ENCODE data around the gene JDP2. TPM values are rescaled to one million over a fixed set of nuclear protein-coding genes. Genes with fewer than 3 reads are reported as not detected.

The JDP2 gene
- total and polyA plus RNA-seq, 2 of the 4 experiments (the other 2 are of a cell fraction) = 35.7 to 38.4 TPM

- H3K14ac ChIP-seq (replicated peaks; ENCODE audit: low read depth, low read length) = no peak within 1 kb of the TSS
- H3K4me1 ChIP-seq (ENCODE audit: control insufficient read depth, insufficient read depth, low read length) = peaks cover 2% of the 10 kb centered on the region; the same call in 1 of the 2 replicates
- H2AK9ac ChIP-seq (replicated peaks; ENCODE audit: low read depth, low read length, poor library complexity) = no peak within 1 kb of the TSS
- no peak for ATAC-seq (ENCODE audit: low read depth)
- no peak within 1 kb of the TSS for H4K5ac ChIP-seq (ENCODE audit: low read depth, low read length)
- CTCF ChIA-PET = interaction anchor here (0.6 kb wide), 1 partner anchor 14 kb away, joined by 4 read pairs; no protein-coding TSS in a partner anchor
- no peak within 1 kb of the TSS for H3K4ac ChIP-seq (ENCODE audit: low read depth, low read length)
- H3K79me1 ChIP-seq (ENCODE audit: low read depth in 1 of 2, low read length in 2 of 2) = no peaks in the 10 kb centered on the region
- H2AFZ ChIP-seq (replicated peaks; ENCODE audit: low read length, poor library complexity) = no peak within 1 kb of the TSS
- dilution Hi-C loops (cut with HindIII; ENCODE audit: low sequenced_read_pairs, unreplicated experiment) = no loop called here
- peaks cover 3% of the 10 kb centered on the region; the same call in 1 of the 2 replicates for H3K9me1 ChIP-seq (ENCODE audit: insufficient read depth, low read length)
- no peak for DNase-seq
- no peak within 1 kb of the TSS for H2BK20ac ChIP-seq (ENCODE audit: low read depth, low read length)
- H3K56ac ChIP-seq (ENCODE audit: extremely low read depth, insufficient read depth, low read length) = no peak within 1 kb of the TSS
- H3K27me3 ChIP-seq (ENCODE audit: control insufficient read depth, insufficient read depth, low read length) = peaks cover 17% of the 10 kb centered on the region
- H3K27ac ChIP-seq (ENCODE audit: insufficient read depth, low read length) = no peak within 1 kb of the TSS
- intact Hi-C loops (cut with micrococcal nuclease) = no loop called here
- H4K20me1 ChIP-seq (ENCODE audit: insufficient read depth, low read length) = no peaks in the 10 kb centered on the region
- POLR2A ChIA-PET (ENCODE audit: unreplicated experiment) = no interaction called here
- no peaks in the 10 kb centered on the region for H3K9me3 ChIP-seq (ENCODE audit: control insufficient read depth, insufficient read depth, low read length)
- BruUV-seq (replicated peaks) = no TSS peak
- no peak within 1 kb of the TSS for H2AK5ac ChIP-seq (ENCODE audit: low read depth, low read length)
- no peak within 1 kb of the TSS for H3K18ac ChIP-seq (ENCODE audit: low read depth, low read length)
- H2BK120ac ChIP-seq (ENCODE audit: low read depth, low read length) = no peak within 1 kb of the TSS
- no peak within 1 kb of the TSS for H3K4me2 ChIP-seq (ENCODE audit: low read depth, low read length)
- H3K9ac ChIP-seq (ENCODE audit: low read depth, low read length) = no peak within 1 kb of the TSS
- no peak within 1 kb of the TSS for H3K23ac ChIP-seq (ENCODE audit: low read depth, low read length)
- in situ Hi-C loops (cut with MboI; ENCODE audit: low sequenced_read_pairs) = no loop called here
- WGBS, 2 experiments (ENCODE audit: extremely low coverage in 2 of 2, insufficient read length in 1 of 2) = 90% methylated on average over 2 of the region's 13 CpGs; no CpG with 5 or more reads in 1 of the 2 experiments
- no peaks in the 10 kb centered on the region for H3K36me3 ChIP-seq (ENCODE audit: control insufficient read depth, insufficient read depth, low read length)
- H2BK5ac ChIP-seq (ENCODE audit: low read depth, low read length, poor library complexity, severe bottlenecking) = no peak within 1 kb of the TSS
- no peak within 1 kb of the TSS for H4K8ac ChIP-seq (ENCODE audit: low read depth in 2 of 2, low read length in 2 of 2)
- H2BK15ac ChIP-seq (ENCODE audit: low read depth, low read length) = no peak within 1 kb of the TSS
- H3K4me3 ChIP-seq (ENCODE audit: insufficient read depth, low read depth, low read length) = no peak within 1 kb of the TSS
- H4K91ac ChIP-seq (ENCODE audit: insufficient read depth, low read depth, low read length) = no peak within 1 kb of the TSS
- TF ChIP-seq FOS (IDR thresholded peaks at IDR 0.05; ENCODE audit: low read depth, low read length) (no peak), RCOR1 (IDR thresholded peaks at IDR 0.05; ENCODE audit: insufficient replicate concordance, low read length) (no peak), MAFK (IDR thresholded peaks at IDR 0.05; ENCODE audit: low read depth, low read length) (no peak), RFX5 (IDR thresholded peaks at IDR 0.05; ENCODE audit: low read depth, low read length) (no peak), CHD1 (IDR thresholded peaks at IDR 0.05; ENCODE audit: low read depth, low read length) (no peak), MAZ (IDR thresholded peaks at IDR 0.05; ENCODE audit: borderline replicate concordance, low read depth, low read length) (no peak), POLR2A (IDR thresholded peaks at IDR 0.05; ENCODE audit: low read depth, low read length) (no peak), CEBPB (IDR thresholded peaks at IDR 0.05; ENCODE audit: low read depth, low read length) (no peak), NFE2L2 (IDR thresholded peaks at IDR 0.05; ENCODE audit: low read depth, low read length) (no peak), USF2 (IDR thresholded peaks at IDR 0.05; ENCODE audit: low read depth, low read length) (no peak), BHLHE40 (IDR thresholded peaks at IDR 0.05; ENCODE audit: low read depth, low read length) (no peak), MXI1 (IDR thresholded peaks at IDR 0.05; ENCODE audit: borderline replicate concordance, low read depth, low read length) (no peak), RAD21 (IDR thresholded peaks at IDR 0.05; ENCODE audit: low read length) (no peak), CTCF (conservative IDR thresholded peaks at IDR 0.05; ENCODE audit: low read depth, low read length) (no peak)
- TF ChIP-seq, protein P1, sequence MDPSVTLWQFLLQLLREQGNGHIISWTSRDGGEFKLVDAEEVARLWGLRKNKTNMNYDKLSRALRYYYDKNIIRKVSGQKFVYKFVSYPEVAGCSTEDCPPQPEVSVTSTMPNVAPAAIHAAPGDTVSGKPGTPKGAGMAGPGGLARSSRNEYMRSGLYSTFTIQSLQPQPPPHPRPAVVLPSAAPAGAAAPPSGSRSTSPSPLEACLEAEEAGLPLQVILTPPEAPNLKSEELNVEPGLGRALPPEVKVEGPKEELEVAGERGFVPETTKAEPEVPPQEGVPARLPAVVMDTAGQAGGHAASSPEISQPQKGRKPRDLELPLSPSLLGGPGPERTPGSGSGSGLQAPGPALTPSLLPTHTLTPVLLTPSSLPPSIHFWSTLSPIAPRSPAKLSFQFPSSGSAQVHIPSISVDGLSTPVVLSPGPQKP (IDR thresholded peaks at IDR 0.05; ENCODE audit: borderline replicate concordance, low read depth, low read length) = no peak
Observed at GRCh38 chr14:75522224-75522982, 94.6 kb downstream of the JDP2 start, which contains the start of gene BATF. BATF (plus strand) TSS chr14:75522469; CDS start chr14:75522683, 214 bp downstream.
